ENCODE results near the gene PLBD2.
A peak's percentile ranks its signal among the peaks of the same experiment; 100 is the strongest.

The PLBD2 gene
- 6.7 to 9.5 (median 7.1) reads per million in 4 experiments for total RNA-seq

DNA sequence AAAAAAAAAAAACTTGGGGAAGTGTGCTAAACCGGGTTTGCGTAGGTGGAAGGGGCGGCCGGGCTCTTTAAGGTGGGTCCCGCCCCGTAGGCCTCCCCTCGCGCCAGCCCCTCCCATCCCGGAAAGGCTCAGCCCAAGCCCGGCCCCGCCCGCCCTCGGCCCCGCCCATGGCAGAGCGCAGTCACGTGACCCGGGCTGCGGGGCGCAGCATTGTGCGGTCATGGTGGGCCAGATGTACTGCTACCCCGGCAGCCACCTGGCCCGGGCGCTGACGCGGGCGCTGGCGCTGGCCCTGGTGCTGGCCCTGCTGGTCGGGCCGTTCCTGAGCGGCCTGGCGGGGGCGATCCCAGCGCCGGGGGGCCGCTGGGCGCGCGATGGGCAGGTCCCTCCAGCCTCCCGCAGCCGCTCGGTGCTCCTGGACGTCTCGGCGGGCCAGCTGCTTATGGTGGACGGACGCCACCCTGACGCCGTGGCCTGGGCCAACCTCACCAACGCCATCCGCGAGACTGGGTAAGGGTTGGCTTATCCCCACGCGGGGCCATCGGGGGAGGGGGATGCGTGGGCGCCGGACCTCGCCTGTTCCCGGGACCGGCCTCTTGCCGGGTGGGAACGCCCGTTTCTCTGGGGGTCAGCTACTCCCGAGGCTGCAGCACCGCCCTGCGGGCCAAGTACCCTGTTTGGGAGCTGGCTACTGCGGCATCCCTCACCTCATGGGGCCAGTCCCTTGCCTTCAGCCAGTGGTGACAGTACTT lies at the start of gene PLBD2:
Gene PLBD2, plus strand, starts transcription at position 207 of the 752 bp plus-strand sequence. Its CDS starts 14 bp downstream, at position 221.
- DNase-seq, result peak; percentile 95

- no peak for DNase-seq
Observed at GRCh38 chr12:113310489-113310888, 47.9 kb upstream of the PLBD2 start.

- DNase-seq, result no peak
Observed at GRCh38 chr12:113314121-113314529, 44.3 kb upstream of the PLBD2 start.

- DNase-seq, result no peak
Observed at GRCh38 chr12:113315358-113315757, 43.0 kb upstream of the PLBD2 start.

GRCh38 chr12:113316155-113316554 lies 42.2 kb upstream of the PLBD2 start:
- no peak for DNase-seq

GRCh38 chr12:113317122-113317521 lies 41.3 kb upstream of the PLBD2 start:
- DNase-seq, result no peak

DNA sequence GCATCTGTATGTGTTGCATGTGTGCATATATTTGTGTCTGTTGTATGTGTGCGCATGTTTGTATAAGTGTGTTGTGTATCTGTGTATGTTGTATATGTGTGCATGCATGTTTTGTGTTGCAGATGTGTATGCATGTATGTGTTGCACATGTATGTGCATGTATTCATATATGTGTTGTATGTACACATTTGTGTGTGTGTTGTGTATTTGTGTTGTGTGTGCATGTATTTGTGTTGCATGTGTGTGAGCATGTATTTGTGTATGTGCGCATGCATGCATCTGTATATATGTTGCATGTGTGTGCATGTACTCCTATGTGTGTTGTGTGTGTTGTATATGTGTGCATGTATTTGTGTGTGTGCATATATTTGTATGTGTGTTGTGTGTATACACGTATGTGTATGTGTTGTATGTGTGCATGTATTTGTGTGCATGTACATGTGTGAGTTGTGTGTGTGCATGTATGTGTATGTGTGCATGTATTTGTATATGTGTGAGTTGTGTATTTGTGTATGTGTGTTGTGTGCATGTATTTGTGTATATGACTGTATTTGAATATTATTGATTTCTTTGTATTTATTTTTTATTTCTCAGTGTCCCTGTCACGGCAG lies 40.2 kb upstream of the PLBD2 start:
- no peak for DNase-seq

- no peak for DNase-seq
Observed at GRCh38 chr12:113318900-113319628, 39.3 kb upstream of the PLBD2 start.

- no peak for DNase-seq
Observed at GRCh38 chr12:113320401-113320800, 38.0 kb upstream of the PLBD2 start.

- DNase-seq, result no peak
Observed at GRCh38 chr12:113322343-113322742, 36.0 kb upstream of the PLBD2 start.

DNA sequence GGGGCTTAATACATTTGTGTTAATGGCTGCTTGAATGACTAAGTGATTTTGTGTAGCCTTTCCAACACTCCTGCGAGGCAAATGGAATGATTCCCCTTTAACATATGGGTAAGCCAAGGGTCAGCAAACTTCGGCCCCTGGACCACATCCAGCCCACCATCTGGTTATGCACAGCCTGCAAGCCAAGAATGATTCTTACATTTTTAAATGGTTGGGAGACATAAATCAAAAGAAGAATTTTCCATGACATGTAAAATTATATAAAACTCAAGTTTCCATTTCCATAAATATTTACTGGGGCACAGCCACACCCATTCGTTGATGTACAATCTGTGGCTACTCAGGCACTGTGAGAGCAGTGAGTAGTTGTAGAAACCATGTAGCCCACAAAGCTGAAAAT lies 32.5 kb upstream of the PLBD2 start:
- no peak for DNase-seq

- no peak for DNase-seq
Observed at GRCh38 chr12:113326775-113327395, 31.5 kb upstream of the PLBD2 start.

DNA sequence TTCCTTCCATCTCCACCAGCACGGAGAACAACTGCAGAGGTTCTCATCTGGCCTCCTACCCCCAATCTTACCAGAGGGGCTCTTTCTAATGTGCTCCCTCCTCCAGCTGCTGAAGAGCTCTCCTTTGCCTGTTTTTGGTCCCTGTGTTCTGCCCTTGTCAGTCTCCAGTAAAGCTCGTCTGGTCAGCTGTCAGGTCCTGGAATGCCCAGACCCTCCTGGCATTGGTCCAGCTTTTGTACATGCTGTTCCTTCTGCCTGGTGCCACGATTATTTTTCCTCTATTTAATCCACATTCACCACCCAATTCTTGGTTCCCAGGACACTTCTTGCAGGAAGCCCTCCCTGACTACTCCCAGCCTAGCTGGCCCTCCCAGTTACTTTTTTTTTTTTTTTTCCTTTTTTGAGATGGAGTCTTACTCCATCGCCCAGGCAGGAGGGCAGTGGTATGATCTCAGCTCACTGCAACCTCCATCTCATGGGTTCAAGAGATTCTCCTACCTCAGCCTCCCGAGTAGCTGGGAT lies 30.0 kb upstream of the PLBD2 start:
- no peak for DNase-seq

DNA sequence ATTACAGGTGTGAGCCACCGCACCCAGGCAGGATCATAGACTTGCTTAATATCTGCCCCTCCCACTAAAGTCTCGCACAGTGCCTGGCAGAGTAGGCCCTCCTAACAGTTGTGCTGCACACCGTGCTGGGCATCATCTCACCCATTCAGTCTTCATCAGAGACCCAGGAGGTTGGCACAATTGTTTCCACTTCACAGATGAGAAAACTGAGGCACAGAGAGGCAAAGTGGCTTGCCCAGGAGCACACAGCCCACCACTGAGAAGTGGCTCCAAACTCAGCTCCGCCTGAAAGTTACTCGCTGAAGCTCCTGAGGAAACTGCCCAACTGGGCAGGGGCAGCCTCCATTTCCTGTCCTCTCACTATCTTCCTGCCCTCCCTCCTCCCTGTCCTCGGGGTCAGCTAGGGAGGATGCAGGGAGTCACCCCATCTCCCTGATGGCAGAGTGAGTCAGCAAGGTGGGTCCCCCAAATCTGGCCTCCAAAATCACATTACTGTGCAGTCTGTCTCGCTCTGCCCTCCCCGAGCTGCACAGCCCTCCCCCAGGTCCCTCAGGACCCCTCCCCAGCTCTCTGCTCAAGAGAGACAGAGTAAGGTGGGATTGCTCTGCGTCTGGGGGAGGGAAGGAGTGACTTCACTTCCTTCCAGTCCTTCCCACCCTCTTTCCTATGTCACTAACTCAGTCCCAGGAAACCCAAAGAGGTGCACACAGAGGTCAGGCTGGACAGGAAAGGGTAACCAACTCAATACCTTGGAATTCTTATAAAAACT lies 29.2 kb upstream of the PLBD2 start:
- DNase-seq, result no peak

- no peak for DNase-seq
Observed at GRCh38 chr12:113329791-113330417, 28.5 kb upstream of the PLBD2 start.

DNA sequence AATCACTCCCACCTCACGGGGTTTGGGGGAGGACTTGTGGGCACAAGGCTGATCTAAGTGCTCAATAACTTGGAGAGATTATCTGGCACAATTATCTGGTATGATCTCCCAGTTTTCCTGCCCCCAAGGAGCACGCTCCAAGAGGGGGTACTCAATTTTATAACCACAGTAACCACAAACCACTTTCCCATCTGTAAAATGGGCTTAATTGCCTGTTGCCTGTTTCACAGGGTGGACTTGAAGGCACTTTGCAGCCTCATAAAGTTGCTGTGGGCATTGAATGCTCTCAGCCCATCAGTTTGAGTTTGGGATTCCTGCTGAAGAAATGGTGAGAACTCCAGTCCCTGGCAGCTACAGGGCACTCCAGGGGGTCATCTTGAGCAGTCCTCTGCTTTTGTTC lies 27.9 kb upstream of the PLBD2 start:
- DNase-seq, result no peak

GRCh38 chr12:113332688-113333417 lies 25.5 kb upstream of the PLBD2 start:
- no peak for DNase-seq

GRCh38 chr12:113333418-113333750 lies 25.0 kb upstream of the PLBD2 start:
- DNase-seq, result no peak

- no peak for DNase-seq
Observed at GRCh38 chr12:113333877-113334785, 24.3 kb upstream of the PLBD2 start.

All from effector CD8-positive, alpha-beta T cell (primary cell).